ENCODE results near the gene COQ2.

Gene COQ2

GRCh38 chr4:83216959-83217683, 67.5 kb downstream of the COQ2 start:
- no peak for DNase-seq (ENCODE audit: low read depth)

- DNase-seq (ENCODE audit: low read depth), result no peak
These were observed 70.5 kb downstream of the COQ2 start for GRCh38 chr4:83214079-83214478.

All from amniotic epithelial cell (primary cell).